GM12878 (cell line): ENCODE data around the gene EP300.
"Not testable (repeated sequence)": the region's sequence is repeated elsewhere in the genome, so short reads cannot be mapped to it uniquely, and the experiment has no call there.

Experiments
- CREM ChIP-seq: IDR thresholded peaks from 2 replicates; pipeline ENCODE4 v1.6.1; 2014; ENCODE audit warnings: antibody characterized with exemption, low read depth
- NFIC ChIP-seq: IDR thresholded peaks from 2 replicates; pipeline ENCODE4 v1.6.1; 2012; ENCODE audit warnings: low read depth, mild to moderate bottlenecking, inconsistent platforms, low read length, moderate library complexity
- SUZ12 ChIP-seq: fragments of 200-600 bp; sonication (generic); IDR thresholded peaks from one replicate; pipeline ENCODE4 v1.6.1; 2018; ENCODE audit warnings: antibody characterized with exemption, mild to moderate bottlenecking; ENCODE audit not compliant: unreplicated experiment
- TF ChIP-seq, protein P1 (sequence below), 3 experiments: IDR thresholded peaks in 2 of 3; conservative IDR thresholded peaks in 1 of 3; 2 replicates each; pipeline ENCODE4 v1.5.1; 2011; ENCODE audit warnings: low read depth in 3 of 3, low read length in 3 of 3, mild to moderate bottlenecking in 3 of 3, control low read depth in 2 of 3, moderate library complexity in 2 of 3, inconsistent platforms in 1 of 3, mixed read lengths in 1 of 3; ENCODE audit not compliant: control insufficient read depth in 2 of 3, insufficient read depth in 1 of 3; ENCODE audit errors: extremely low read depth in 1 of 3

DNA sequence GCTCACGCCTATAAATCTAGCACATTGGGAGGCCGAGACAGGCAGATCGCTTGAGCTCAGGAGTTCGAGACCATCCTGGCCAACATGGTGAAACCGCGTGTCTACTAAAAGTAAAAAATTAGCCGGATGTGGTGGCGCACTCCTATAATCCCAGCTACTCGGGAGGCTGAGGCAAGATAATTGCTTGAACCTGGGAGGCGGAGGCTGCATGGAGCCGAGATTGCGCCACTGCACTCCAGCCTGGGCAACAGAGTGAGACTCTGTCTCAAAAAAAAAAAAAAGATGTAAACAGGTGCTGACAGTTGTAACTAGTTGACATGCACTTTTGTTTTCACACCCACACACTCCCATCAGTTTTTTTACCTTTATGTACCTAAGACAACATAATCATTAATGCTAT lies 44.0 kb upstream of the EP300 start:
- not testable (repeated sequence) for TF ChIP-seq CREM, NFIC, SUZ12
- TF ChIP-seq, protein P1, sequence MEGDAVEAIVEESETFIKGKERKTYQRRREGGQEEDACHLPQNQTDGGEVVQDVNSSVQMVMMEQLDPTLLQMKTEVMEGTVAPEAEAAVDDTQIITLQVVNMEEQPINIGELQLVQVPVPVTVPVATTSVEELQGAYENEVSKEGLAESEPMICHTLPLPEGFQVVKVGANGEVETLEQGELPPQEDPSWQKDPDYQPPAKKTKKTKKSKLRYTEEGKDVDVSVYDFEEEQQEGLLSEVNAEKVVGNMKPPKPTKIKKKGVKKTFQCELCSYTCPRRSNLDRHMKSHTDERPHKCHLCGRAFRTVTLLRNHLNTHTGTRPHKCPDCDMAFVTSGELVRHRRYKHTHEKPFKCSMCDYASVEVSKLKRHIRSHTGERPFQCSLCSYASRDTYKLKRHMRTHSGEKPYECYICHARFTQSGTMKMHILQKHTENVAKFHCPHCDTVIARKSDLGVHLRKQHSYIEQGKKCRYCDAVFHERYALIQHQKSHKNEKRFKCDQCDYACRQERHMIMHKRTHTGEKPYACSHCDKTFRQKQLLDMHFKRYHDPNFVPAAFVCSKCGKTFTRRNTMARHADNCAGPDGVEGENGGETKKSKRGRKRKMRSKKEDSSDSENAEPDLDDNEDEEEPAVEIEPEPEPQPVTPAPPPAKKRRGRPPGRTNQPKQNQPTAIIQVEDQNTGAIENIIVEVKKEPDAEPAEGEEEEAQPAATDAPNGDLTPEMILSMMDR (IDR thresholded peaks at IDR 0.05 in 2 of 3, conservative IDR thresholded peaks at IDR 0.05 in 1 of 3; ENCODE audit: control insufficient read depth in 2 of 3, extremely low read depth in 1 of 3, insufficient read depth in 1 of 3, low read depth in 3 of 3, low read length in 3 of 3) = not testable (repeated sequence)
